GM12872 (cell line): ENCODE measurements around the gene CSNK1G3.

Experiments
- TF ChIP-seq, protein P1 (sequence below): IDR thresholded peaks from 3 replicates; pipeline ENCODE4 v1.5.1; 2011; ENCODE audit warnings: low read depth, mild to moderate bottlenecking, low read length, moderate library complexity; ENCODE audit not compliant: insufficient read depth

The CSNK1G3 gene

DNA sequence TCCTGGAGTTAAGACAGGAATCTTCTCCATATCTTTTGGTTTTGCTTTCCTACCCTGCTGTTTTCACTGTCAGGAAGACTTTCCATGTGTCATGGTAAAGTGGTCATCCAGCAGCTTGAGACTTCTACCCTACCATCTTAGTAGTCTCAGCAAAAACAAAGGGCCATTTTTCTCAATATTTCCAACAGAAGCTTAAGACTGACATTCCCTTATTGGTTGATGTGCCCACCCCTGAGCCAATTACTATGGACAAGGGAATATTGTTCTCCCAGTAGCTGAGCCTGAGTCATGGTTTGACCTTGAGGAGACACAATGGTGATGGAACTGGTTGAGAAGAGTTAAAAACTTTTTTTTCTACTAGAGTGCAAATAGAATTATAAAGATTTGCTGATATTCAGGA is 105.6 kb downstream of the CSNK1G3 start:
- TF ChIP-seq, protein P1, sequence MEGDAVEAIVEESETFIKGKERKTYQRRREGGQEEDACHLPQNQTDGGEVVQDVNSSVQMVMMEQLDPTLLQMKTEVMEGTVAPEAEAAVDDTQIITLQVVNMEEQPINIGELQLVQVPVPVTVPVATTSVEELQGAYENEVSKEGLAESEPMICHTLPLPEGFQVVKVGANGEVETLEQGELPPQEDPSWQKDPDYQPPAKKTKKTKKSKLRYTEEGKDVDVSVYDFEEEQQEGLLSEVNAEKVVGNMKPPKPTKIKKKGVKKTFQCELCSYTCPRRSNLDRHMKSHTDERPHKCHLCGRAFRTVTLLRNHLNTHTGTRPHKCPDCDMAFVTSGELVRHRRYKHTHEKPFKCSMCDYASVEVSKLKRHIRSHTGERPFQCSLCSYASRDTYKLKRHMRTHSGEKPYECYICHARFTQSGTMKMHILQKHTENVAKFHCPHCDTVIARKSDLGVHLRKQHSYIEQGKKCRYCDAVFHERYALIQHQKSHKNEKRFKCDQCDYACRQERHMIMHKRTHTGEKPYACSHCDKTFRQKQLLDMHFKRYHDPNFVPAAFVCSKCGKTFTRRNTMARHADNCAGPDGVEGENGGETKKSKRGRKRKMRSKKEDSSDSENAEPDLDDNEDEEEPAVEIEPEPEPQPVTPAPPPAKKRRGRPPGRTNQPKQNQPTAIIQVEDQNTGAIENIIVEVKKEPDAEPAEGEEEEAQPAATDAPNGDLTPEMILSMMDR: no peak

DNA sequence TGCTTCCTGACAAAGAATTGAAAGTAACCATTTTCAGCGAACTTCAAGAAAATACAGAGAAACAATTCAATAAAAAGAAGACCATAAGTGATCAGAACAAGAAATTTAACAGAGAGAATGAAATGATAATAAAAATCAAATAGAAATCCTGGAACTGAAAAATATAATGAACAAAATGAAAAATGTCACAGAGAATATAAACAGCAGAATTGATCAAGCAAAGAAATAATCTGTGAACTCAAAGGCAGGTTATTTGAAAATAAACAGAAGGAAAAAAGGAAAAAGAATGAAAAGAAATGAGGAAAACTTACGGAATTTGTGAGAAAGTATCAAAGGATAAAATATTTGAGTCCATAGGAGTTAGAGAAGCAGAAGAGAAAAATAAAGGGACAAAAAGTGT is 114.1 kb downstream of the CSNK1G3 start:
- TF ChIP-seq, protein P1: no peak

DNA sequence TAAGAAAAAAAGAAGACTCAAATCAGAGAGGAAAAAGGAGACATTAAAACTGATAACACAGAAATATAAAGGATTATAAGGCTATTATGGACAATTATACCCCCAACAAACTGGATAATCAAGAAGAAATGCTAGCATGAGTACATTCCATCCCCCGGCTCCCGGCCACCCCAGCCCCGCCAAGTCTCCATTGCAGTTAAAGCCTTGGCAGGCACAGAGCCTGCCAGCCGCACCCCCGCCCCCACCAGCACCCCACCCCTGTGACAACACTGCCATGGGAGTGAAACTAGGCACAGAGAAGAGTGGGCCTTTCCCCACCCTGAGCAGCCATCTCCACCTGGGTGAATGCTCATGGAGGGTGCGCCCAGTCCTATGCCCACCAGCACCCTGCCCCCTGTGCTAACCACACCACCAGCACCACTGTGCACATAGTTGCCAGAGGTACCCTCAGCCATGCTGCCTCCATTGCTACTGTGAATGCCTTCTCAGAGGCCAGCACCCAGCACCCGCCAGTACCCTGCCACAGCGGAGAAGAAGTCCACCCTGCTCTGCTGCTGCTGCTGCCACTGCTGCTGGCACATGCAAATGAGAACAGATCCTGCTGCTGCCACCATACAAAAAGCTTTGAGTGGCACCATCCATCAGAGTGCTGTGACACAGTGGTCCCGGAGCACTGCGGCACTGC is 117.0 kb downstream of the CSNK1G3 start:
- TF ChIP-seq, protein P1: no peak

DNA sequence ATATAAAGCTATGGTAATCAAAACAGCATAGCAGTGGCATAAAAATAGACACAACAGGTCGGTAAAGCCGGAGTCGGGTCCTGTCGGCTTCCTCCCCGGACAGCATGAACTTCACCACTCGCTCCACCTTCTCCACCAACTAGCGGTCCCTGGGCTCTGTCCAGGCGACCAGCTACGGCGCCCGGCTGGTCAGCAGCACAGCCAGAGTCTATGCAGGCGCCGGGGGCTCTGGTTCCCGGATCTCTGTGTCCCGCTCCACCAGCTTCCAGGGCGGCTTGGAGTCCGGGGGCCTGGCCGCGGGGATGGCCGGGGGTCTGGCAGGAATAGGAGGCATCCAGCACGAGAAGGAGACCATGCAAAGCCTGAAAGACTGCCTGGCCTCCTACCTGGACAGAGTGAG is 124.0 kb downstream of the CSNK1G3 start:
- TF ChIP-seq, protein P1: no peak

DNA sequence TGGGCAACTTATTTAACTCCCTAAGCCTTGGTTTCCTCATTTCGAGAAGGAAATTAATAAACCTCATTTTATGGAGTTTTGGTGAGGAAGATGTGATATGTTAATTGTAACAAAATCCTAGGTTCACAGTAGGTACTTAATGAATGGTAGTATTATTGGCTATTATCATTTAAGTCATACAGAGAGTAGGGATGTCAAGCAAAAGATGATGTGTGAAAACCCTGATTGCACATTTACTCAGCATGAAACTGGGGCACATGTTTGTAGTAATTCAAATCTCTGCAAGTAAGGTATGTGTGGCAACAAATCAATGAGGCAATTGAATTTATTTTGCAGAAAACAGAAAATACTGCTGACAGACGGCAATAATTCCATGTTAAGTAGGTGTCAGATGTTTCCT is 127.3 kb downstream of the CSNK1G3 start:
- TF ChIP-seq, protein P1: no peak

DNA sequence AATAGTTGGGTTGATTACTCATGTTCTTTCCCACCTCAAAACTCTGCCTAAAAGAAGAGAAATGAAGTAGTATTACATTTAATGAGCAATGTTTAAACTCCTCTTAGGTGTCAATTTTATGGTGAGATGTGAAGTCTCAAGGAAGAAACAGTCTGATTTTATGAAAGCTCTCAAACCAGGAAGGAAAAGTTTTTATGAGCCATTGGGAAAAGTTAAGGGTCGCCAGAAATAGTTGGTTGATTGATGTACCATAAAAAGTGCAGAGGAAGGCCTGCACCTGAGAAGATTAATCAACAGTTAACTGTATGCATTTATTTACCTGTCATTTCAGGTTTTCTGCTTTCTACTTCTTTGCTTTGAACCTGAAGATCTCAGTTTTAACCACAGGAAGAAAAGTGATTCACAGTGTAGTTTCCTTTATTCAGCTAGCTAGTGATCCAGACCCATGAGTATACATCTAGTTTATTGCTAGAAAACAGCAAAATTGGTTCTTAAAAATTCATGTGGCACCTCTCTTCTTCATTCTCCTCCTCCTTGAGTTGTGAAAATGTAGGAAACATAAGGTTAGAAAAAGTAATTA is 133.1 kb downstream of the CSNK1G3 start:
- TF ChIP-seq, protein P1: no peak

DNA sequence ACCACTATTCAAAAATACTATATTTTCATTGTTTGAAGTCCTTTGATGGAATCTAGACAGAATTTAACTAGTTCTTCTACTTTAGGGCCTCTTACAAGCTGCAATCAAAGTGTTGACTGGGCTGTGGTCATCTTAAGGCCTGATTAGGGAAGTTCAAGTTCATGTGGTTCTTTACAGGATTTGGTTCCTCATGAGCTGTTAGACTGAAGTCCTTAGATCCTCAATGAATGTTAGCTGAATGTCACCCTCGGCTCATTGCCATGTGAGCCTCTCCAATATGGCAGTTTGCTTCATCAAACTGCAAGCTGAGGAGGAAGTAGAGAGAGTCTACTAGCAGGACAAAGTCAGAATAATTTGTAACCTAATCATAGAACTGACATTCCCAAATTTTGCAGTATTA is 135.1 kb downstream of the CSNK1G3 start:
- TF ChIP-seq, protein P1: no peak

DNA sequence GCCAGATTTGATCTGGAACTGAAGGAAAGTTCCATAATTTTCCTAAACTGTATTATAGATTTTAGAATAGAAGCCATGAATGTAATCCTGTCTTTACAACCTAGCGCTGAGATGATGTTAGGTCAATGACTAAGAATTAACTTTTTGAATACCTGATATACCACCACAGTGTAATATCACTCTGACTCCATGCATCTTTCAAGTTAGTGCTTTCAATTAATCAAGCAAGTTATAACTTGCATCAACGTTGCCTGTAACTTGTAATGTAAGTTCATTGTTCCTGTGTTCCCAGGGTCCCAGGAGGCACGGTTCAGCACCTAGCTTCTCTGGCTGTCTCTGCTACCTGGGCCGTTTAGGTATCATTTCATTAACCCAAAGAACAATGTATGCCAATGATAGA is 139.3 kb downstream of the CSNK1G3 start:
- TF ChIP-seq, protein P1: no peak
